DOHH2 (cell line): Measurements from ENCODE around the gene AGAP3.

Experiments
- CTCF ChIP-seq: fragments of 200-600 bp; sonication (generic); IDR thresholded peaks from one replicate; pipeline ENCODE4 v1.5.1; 2014; ENCODE audit warnings: antibody characterized with exemption, mild to moderate bottlenecking, low read depth, low read length; ENCODE audit not compliant: poor library complexity, severe bottlenecking
- EZH2phosphoT487 ChIP-seq: fragments of 200-600 bp; sonication (generic); IDR thresholded peaks from 2 replicates; pipeline ENCODE4 v1.6.1; 2017; ENCODE audit warnings: borderline replicate concordance, mild to moderate bottlenecking, antibody characterized with exemption, low read length, moderate library complexity, mixed read lengths

- TF ChIP-seq CTCF (no peak), EZH2phosphoT487 (no peak)
Observed at GRCh38 chr7:151168787-151169162, 82.5 kb downstream of the AGAP3 start.
